Adrenal gland (tissue), 12 donors: Measurements from ENCODE around the gene EXD1. TPM values are rescaled to one million over a fixed set of nuclear protein-coding genes. Genes with fewer than 3 reads are reported as not detected.

Experiments
- DNase-seq, 7 donors: peaks; one replicate each; pipeline ENCODE4 v3.0.0-alpha.2; 2019 to 2020
- H3K27ac ChIP-seq, 5 donors: fragments of 200-600 bp; sonication (generic) in 4 of 5; 1 replicate in 3 of 5; 2 replicates in 2 of 5; pipeline versions ENCODE4 v1.5.1 to v1.8.0; 2016 to 2020; ENCODE audit warnings: mild to moderate bottlenecking in 1 of 5
- H3K27me3 ChIP-seq: fragments of 200-600 bp; 2 replicates; pipeline ENCODE4 v1.8.0; 2021
- H3K36me3 ChIP-seq, 2 donors: fragments of 200-600 bp; replicated peaks in 1 of 2; 1 replicate in 1 of 2; 2 replicates in 1 of 2; pipeline versions ENCODE4 v1.5.1 to v1.8.0; 2018 to 2022
- H3K4me1 ChIP-seq, 2 donors: fragments of 200-600 bp; replicated peaks in 1 of 2; 1 replicate in 1 of 2; 2 replicates in 1 of 2; pipeline versions ENCODE4 v1.5.1 to v1.8.0; 2018 to 2021
- H3K4me3 ChIP-seq, 4 donors: fragments of 200-600 bp; sonication (generic) in 3 of 4; one replicate each; pipeline ENCODE4 v1.5.1; 2016 to 2018
- H3K9me3 ChIP-seq, 3 donors: fragments of 200-600 bp; sonication (generic) in 1 of 3; replicated peaks in 1 of 3; 1 replicate in 2 of 3; 2 replicates in 1 of 3; pipeline versions ENCODE4 v1.5.1 to v1.8.0; 2016 to 2021
- CTCF ChIP-seq, 6 experiments: fragments of 450-650 bp in 4 of 6; fragments of 200-600 bp in 2 of 6; sonication (generic) in 1 of 6; IDR thresholded peaks; 1 replicate in 5 of 6; 2 replicates in 1 of 6; pipeline versions ENCODE4 v1.5.1 to v1.8.0; 2016 to 2021; ENCODE audit warnings: antibody characterized with exemption in 6 of 6, mild to moderate bottlenecking in 2 of 6, moderate library complexity in 1 of 6
- POLR2A ChIP-seq, 2 donors: fragments of 450-650 bp; IDR thresholded peaks; one replicate each; pipeline ENCODE4 v1.6.1; 2017; ENCODE audit warnings: antibody characterized with exemption in 2 of 2, mild to moderate bottlenecking in 2 of 2, moderate library complexity in 1 of 2
- WGBS, 4 donors: extraction: QIAGEN DNeasy Blood & Tissue Kit in 2 of 4; methylation state at CpG; one replicate each; pipeline versions ENCODE4 v1.1.5 to v1.1.7; 2013 to 2017; 5-methylcytosine and 5-hydroxymethylcytosine counted together
- intact Hi-C, 2 donors: fragments of 100-400 bp; cut with DNase I; formaldehyde crosslinking; loops; one replicate each; pipeline versions ENCODE4 v1.14.1 to v1.15.0; 2022 to 2023
- polyA plus RNA-seq, 3 donors: library from polyadenylated mRNA; stranded (reverse); fragments of 200-250 nt in 2 of 3; fragments of 350-450 nt in 1 of 3; fragmentation: Illumina TruSeq in 1 of 3; extraction: RNeasy Lipid Tissue Mini Kit (QIAGEN cat#74804) in 1 of 3; gene quantifications; one replicate each; pipeline ENCODE4 v1.2.3, GENCODE V29; 2013 to 2014
- total RNA-seq, 9 donors: library from RNA; depleted of rRNA in 4 of 9; stranded (reverse); fragments of >200 nt in 4 of 9; fragments of 120-200 nt in 1 of 9; fragmentation: NEBNext Ultra II Directional in 1 of 9; extraction: Animal tissue kit (Norgen Biotek cat#: 25700) in 1 of 9; gene quantifications; one replicate each; pipeline versions ENCODE4 v1.1.0 to v1.2.4, GENCODE V29; 2013 to 2023
- donor health status: healthy with polysubstance abuse.
- donor health status: Bipolar disorder and iron deficiency.
- donor health status: DM: yes; HTN: yes; CAD: no.
- donor health status: DM: no; HTN: no; CAD: no.
- donor health status: DM: no; HTN: no; CAD: no.
- donor health status: DM: yes; HTN: yes; CAD: no.

EXD1 gene
- total and polyA plus RNA-seq, 12 donors: 0.11 TPM; not detected in 11

DNA sequence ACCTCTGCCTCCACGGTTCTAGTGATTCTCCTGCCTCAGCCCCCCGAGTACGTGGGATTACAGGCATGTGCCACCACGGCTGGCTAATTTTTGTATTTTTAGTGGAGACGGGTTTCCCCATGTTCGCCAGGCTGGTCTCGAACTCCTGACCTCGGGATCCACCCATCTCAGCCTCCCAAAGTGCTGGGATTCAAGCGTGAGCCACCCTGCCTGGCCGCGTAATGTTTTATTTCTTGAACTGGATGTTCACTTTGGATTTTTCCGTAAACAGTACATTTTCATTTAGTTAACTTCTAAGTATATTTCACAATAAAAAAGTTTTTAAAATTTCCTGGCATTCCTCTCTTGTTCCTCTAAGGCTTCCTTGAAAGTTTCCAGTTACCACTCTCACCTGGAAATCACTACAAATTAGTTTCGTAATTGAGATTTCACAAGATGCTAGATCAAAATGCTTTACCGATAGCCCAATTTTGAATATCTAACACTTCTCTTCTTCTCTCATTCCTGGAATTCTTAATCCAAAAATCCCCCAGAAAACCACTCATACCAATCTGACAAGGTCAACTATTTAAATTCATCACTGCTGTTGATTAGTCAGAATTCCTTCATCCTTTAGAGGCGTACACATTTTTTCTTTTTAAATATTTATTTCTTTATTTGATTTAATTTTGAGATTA lies 69.8 kb downstream of the EXD1 start:
- no peak overlapping the region for H3K27ac ChIP-seq
- no peaks in the 10 kb centered on the region for H3K9me3 ChIP-seq
- no peak for DNase-seq
- H3K27me3 ChIP-seq: no peaks in the 10 kb centered on the region
- H3K4me3 ChIP-seq: no peak overlapping the region
- 74 to 86% (median 79%) methylated on average over 15 of the region's 15 CpGs for WGBS, 4 donors
- intact Hi-C loops: no loop called here
- TF ChIP-seq CTCF (IDR thresholded peaks at IDR 0.05): no peak
- no peak for TF ChIP-seq POLR2A (IDR thresholded peaks at IDR 0.05)
- H3K4me1 ChIP-seq: no peaks in the 10 kb centered on the region
- no peaks in the 10 kb centered on the region for H3K36me3 ChIP-seq

DNA sequence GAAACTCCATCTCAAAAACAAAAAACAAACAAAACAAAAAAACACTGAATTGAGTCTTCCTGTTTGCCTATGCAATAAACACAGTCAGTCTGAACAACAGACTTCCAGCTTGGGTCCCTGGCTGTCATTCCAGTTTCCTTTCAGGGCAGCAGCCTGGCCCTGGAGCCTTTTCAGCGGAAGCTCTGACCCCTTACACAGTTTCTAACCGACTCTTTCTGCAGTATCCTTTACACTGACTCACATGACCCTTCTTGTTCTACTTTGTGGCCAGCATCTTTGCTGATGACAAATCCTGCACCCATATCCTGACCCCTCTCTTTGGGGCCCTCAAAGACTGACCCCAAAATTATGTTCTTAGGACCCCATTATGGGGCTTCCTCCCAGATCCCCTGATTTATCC lies 76.1 kb downstream of the EXD1 start:
- 57 to 64% (median 61%) methylated on average over 2 of the region's 2 CpGs for WGBS, 4 donors
- H3K9me3 ChIP-seq: no peaks in the 10 kb centered on the region
- H3K4me1 ChIP-seq: no peaks in the 10 kb centered on the region
- DNase-seq: peak in 4 of 7 donors; percentile 13 to 54 (median 26)
- H3K27ac ChIP-seq: peak overlapping the region in 1 of 5 donors; percentile 8
- TF ChIP-seq CTCF (IDR thresholded peaks at IDR 0.05): no peak
- no peak for TF ChIP-seq POLR2A (IDR thresholded peaks at IDR 0.05)
- H3K4me3 ChIP-seq: no peak overlapping the region
- intact Hi-C loops: no loop called here
- H3K27me3 ChIP-seq: no peaks in the 10 kb centered on the region
- H3K36me3 ChIP-seq: no peaks in the 10 kb centered on the region

GRCh38 chr15:41153733-41154132 lies 76.8 kb downstream of the EXD1 start:
- no peak overlapping the region for H3K4me3 ChIP-seq
- no peaks in the 10 kb centered on the region for H3K36me3 ChIP-seq
- WGBS, 4 donors: 79 to 88% (median 83%) methylated on average over 2 to 5 of the region's 5 CpGs
- H3K4me1 ChIP-seq: no peaks in the 10 kb centered on the region
- intact Hi-C loops: no loop called here
- H3K27ac ChIP-seq: no peak overlapping the region
- no peak for DNase-seq
- no peaks in the 10 kb centered on the region for H3K27me3 ChIP-seq
- TF ChIP-seq CTCF (IDR thresholded peaks at IDR 0.05): no peak
- no peak for TF ChIP-seq POLR2A (IDR thresholded peaks at IDR 0.05)
- H3K9me3 ChIP-seq: no peaks in the 10 kb centered on the region

DNA sequence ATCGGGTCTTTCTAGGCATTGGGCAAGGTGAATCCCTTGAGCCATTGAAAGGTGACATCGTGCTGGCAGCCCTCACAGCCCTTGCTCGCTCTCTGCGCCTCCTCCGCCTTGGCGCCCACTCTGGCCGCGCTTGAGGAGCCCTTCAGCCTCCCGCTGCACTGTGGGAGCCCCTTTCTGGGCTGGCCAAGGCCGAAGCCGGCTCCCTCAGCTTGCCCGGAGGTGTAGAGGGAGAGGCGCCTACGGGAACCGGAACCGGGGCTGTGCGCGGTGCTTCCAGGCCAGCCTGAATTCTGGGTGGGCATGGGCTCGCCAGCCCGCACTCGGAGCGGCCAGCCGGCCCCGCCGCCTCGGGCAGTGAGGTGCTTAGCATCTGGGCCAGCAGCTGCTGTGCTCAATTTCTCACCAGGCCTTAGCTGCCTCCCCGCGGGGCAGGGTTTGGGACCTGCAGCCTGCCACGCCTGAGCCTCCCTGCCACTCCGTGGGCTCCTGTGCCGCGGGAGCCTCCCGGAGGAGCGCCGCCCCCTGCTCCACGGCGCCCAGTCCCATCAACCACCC lies 79.0 kb downstream of the EXD1 start:
- Histone ChIP-seq H3K36me3 (no peaks in the 10 kb centered on the region), H3K27me3 (no peaks in the 10 kb centered on the region), H3K4me1 (no peaks in the 10 kb centered on the region), H3K4me3 (no peak overlapping the region), H3K9me3 (no peaks in the 10 kb centered on the region), H3K27ac (no peak overlapping the region)
- DNase-seq: no peak
- no peak for TF ChIP-seq CTCF (IDR thresholded peaks at IDR 0.05)
- 94 to 97% (median 95%) methylated on average over 16 to 37 of the region's 37 CpGs for WGBS, 4 donors
- intact Hi-C loops: no loop called here
